ENCODE results near the gene SAMD4B.

The SAMD4B gene

DNA sequence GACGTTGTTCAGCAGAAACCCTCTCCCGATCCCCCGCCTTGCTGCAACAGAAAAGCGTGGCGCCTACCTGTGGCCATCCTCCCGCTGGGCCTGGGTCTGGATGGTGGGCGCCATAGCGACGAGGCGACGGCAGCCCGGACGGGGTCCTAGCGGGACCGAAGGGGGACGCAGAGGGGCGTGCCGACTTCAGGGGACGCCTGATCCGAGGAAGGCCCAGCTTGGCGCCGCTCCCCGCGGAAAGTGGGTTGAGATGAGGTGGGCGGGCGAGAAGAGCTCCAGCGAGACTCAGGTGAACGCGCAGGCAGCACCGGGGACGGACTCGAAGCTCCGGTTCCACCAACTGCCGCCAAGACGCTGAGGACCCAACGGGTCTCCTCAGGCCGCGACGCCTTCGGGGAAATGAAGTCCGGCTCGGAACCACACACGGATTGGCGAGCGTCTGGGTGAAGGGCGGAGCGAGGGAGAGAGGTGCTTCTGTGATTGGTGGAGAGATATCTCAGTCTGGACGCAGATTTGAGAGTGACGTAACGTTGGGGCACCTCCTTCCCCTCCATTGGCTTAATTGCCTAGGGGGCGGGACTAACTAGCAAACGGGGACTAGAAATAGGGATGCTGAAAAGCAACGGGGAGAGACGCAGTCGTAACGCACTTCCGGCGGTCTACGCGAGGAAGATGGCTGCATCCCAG lies 48.7 kb downstream of the SAMD4B start, which contains the start of the genes MED29 and PAF1:
TSS of gene MED29 (plus strand) at position 628 of the 687 bp plus-strand sequence. CDS start at position 673, 45 bp downstream.
TSS of gene PAF1 (minus strand) at position 356 of the 687 bp plus-strand sequence. CDS start at position 114, 242 bp downstream.
- peak; percentile 93 for DNase-seq (ENCODE audit: low spot score)

DNA sequence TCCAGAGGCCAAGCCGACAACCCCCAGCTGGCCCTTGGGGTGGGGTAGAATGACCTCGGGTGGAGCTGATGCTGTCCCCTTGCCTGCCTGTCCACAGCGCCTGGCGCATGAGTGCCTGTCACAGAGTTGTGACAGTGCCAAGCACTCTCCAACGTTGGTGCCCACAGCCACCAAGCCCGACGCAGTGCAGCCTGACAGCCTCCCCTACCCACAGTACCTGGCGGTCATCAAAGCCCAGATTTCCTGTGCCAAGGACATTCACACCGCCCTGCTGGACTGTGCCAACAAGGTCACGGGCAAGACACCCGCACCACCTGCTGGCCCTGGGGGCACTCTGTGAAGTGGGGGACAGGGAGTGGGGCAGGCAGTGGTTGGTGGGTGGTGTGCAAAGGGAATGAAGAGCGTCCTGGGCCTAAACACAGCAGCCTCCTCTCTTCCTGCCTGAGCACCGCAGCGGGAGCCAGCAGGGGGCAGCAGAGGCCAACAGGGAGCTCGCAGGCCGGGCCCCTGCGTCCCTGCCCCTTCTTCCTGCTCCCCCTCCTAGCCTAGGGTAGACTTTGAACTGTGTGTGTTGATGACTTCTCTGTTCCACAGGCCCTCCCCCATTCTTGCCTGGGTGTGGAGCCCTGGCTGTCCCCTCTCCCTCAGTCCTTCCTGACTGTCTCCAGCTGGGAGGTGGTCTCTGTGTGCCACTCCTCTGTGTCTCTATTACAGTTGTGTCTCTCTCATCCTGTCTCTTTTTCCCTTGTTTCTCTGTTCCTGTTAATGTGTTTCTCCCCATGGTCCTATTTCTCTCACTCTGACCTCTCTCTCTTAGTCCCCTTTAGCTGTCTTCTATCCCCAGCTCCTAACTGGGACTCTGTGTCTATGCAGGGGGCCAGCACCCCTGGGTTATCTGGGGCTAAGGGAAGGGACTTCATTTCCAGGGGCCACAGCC lies 55.4 kb downstream of the SAMD4B start:
- DNase-seq (ENCODE audit: low spot score): peak; percentile 85

DNA sequence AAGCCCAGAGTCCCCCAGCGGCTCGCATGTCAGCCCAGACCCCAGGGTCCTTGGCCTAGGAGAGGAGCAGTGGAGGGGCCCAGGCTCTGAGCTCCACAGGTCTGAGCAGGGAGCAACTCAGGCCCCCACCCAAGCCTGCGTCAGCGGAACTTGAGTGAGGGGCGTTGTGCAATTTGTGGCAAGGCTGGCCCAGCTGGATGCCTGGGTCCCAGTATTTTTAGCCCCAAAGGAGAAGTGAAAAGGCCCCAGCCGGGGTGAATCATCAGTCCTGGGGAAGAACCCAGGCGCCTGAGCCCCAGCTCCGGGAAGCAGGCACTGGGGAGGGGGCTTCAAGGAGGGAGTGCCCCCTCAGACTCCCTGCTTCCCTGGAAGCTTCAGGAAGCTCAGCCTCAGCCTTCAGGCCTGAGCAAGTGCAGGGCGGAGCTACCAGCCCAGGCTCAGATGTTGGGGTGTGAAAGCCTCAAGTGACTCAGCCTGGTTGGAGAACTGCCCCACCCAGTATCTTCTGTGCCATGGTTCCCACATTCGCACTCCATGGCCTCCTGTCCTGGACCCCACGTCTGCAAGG lies 56.2 kb downstream of the SAMD4B start:
- no peak for DNase-seq (ENCODE audit: low spot score)

DNA sequence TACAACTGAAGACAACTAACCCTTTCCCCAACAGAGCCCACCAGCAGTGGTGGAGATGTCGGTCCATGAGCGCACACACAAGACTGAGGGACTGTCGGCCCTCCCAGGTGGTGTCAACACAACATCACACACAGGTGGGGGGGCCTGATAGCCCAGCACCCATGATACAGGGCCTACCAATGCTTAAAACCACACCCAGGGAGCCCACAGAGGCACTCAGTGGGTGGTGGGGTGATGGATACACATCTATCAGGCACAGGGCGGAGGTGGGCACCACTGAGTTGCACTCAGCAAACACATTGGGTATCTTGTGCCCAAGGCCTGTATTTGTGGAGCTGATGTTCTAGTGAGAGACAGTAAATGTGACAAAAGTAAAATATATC lies 57.4 kb downstream of the SAMD4B start:
- DNase-seq (ENCODE audit: low spot score): no peak

DNA sequence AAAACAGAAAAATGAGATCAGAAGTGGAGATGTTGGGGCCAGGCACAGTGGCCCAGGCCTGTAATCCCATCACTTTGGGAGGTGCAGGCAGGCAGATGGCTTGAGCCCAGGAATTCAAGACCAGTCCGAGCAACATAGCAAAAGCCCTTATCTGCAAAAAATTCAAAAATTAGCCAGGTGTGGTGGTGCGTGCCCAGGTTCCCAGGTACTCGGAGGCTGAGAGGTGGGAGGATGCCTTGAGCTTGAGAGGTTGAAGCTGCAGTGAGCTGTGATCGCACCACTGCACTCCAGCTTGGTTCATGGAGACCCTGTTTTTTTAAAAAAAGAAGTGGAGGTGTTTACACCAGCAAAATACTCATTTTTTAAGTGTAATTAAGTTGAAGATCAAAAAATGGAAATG lies 57.8 kb downstream of the SAMD4B start:
- DNase-seq (ENCODE audit: low spot score): no peak

DNA sequence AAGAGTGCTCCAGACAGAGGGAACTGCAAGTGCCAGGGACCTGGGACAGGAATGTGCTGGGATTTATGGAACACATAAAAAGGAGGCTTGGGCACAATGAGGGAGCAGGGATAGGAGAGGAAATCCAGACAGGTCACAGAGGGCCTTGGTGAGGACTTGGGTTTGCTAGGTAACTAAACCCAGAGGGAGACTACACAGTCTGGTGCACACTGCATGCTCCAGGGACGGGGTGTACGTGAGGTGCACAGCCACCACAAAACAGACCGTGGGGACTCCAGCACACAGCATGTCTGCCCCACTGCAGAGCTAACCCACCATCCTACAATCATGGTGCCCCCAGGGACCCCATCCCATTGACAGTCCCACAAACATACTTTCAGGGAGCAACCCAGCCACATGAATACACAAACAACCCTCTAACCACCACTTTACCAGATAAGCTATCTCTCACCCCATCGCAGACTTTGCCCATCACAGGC lies 58.9 kb downstream of the SAMD4B start:
- no peak for DNase-seq (ENCODE audit: low spot score)

DNA sequence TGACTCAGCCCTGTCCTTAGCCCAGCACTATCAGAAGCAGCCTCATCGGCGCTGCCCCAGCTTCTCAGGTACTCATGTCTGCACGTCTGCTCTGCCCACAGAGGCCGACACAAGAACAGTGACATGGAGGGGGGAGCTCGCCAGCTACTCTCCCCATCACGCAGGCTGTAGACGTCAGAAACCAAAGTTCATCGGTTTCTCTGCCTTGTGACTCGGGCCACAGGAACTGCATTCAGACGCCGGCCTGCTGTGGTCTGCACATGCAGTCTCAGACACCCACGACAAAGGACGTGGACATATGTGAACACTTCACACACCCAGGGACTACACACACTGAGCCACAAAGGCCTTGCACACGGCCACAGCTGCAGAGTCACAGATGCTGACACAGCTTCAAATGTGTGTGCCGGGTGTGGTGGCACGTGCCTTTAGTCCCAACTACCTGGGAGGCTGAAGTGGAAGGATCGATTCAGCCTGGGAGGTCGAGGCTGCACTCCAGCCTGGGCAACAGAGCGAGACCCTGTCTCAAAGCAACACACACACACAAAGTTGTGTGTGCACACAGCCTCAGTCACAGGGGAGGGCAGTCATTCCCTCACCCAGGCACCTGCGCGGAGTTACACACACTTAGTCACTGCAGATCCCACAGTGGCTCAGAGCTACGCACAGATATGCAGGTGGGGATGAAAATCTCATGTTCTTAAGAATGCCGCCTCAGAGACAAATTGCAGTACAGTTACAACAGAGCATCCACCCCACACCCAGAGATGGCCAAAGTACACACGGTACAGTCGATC lies 59.5 kb downstream of the SAMD4B start:
- no peak for DNase-seq (ENCODE audit: low spot score)

DNA sequence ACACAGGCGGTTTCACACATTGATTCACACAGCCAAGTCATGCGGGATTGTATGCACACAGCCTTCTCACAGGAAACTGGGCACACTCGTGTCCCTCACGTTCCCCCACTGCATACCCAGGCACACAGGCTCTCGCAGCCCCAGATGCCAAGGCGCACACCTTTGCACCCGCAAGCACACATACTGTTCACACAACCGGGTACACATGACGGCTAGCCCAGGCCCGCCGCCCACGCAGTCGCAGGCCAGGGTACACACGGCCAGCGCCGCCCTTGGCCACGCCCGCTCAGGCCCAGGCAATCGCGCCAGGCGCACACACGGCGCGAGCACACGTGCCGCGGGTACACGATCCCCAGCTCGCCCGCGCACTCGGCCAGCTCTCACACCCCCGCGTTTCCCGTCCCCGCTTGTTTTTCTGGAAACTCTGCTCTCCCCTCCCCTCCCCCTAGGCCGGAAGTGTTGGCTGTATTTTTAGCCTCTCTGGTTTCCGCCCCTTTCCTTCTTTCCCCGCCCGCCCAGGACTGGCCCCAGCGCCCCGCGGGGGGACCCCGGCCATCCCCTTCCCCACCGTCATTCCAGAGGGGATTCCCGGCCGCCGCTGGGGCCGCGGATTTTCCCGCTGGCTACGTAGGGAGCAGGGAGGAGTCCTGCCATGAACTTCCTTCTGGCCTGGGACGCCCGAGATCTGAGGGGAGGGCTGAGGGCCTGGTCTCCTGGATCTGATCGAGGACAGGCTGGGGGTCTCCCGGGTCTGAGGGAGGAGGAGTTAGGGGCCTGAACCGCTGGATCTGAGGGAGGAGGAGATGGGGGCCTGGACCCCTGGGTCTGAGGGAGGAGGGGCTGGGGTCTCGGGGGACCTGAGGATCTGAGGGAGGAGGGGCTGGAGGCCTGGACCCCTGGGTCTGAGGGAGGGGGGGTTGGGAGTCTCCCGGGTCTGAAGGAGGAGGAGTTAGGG lies 60.4 kb downstream of the SAMD4B start:
- peak; percentile 79 for DNase-seq (ENCODE audit: low spot score)

DNA sequence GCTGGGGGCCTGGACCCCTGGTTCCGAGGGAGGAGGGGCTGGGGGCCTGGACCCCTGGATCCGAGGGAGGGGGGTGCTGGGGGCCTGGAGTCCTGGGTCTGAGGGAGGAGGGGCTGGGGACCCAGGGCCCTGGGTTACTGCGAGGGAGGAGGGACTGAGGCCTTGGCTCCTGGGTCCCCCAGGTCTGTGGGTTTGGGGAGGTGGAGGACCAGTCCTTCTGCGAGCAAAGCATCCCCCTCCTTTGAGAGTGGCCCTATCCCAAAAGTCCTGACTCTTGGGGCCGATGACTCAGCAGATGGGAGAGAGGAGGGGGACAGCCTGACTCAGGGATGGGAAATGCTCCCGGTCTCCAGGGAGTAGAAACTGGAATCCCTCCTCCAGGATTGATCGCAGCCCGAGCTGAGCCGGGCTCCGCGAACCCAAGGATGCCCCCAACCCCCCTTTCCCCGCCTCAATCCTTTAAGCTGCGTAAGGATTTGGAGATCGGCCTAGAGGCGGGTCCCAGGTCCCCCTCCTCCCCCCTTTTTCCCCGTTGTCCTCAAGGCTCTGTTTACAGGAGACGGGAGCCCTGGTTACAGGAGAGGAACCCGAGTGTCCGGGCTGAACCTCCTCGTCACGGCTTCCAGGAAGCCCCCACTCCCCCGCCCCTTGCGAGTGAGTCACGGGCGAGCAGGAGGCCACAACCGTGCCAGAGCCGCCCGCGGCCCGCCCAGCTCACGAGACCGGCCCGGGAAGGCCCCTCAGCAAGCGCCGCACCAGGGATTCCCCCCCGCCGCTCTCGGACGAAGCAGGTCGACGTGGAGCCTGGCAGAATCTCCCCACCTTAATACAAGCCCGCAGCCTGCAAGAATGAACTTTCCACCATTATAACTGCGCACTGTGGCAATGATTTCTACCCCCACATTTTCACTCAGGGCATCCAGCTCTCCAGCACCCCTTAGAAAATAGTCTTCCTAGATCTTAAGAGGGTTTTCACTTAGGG lies 61.4 kb downstream of the SAMD4B start:
- no peak for DNase-seq (ENCODE audit: low spot score)

DNA sequence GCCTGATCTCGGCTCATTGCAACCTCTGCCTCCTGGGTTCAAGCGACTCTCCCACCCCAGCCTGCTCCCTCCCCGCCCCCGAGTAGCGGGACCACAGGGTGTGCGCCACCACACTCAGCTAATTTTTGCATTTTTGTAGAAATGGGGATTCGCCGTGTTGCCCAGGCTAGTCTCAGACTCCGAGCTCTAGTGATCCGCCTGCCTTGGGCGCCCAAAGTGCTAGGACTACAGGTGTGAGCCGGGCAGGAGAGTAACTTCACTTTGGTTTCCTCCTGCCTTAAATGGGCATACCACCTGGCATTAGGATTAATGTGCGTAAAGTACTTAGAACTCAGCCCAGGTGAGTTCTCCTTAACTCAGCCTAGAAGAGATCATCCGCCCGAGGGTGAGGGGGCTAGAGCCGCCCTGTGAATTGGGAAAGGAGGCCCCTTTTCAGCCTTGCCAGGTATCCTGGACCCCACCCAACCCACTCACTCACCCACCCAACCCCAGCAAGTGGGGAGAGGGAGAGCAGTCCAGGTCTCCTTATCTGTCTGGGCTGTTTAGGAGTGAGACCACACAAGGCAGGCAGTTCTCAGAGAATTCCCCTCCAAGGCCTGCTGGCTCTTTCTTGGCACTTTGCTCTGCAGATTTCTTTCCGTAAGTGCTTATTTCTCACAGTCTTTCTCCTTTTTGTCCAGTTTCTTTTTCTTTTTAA lies 63.2 kb downstream of the SAMD4B start:
- DNase-seq (ENCODE audit: low spot score): no peak

DNA sequence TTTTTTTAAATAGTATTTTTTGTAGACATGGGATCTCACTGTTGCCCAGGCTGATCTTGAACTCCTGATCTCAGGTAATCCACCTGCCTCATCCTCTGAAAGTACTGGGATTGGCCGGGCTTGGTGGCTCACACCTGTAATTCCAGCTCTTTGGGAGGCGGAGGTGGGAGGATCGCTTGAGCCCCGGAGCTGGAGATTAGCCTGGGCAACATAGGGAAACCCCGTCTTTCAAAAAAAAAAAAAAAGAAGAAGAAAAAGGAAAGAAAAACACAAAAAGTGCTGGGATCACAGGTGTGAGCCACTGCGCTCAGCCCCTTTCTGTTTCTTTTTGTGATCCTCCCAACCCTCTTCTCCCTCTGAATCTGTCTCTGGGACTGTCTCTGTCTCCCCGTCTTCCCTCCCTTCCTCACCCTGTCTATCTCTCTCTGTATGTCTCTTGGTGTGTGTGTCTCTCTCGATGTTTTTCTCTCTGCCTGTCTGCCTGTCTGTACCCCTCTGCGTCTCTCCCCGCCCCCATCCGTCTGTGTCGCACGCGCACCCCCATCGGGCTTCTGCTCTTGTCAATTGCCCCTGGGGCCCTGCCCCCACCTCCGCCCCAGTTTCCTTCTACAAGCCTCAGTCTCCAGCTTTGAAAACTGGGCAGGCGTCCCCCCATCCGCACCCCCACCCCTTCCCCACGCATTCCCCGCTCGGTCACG lies 63.9 kb downstream of the SAMD4B start:
- no peak for DNase-seq (ENCODE audit: low spot score)

DNA sequence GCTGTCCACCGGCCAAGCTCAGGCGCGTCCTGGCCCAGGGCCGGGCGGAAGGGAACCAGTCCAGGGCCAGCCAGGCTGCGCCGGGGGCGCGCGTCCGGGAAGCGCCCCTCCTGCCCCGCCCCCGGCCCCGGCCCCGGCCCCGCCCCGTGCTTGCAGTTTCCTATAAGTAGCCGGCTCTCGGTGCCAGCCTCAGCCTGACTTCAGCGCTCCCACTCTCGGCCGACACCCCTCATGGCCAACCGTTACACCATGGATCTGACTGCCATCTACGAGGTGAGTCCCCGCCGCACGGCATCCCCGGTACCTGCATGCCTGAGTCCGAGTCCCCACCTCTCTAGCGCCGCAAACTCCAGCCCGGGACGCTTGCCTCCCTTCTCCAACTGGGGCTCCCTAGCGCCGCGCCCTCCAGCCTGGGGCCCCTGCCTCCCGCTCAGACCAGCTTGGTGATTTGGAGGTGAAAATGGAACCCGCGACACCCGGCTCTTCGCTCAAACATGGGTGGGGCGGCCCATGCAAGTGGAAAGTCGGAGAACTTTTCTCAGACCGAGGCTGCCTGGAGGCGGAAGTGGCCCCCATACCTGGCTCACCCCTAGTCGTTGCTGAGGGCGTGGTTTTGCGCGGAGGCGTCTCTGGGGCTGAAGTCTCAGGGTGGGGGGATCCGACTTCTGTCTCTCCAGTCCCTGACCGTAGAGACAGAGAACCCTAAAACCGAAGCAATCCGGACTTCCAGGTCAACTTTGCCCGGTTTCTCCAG lies 64.6 kb downstream of the SAMD4B start, which contains the start of gene ZFP36:
TSS of gene ZFP36 (plus strand) at position 192 of the 754 bp plus-strand sequence. CDS start at position 250, 58 bp downstream.
- DNase-seq (ENCODE audit: low spot score): peak; percentile 75

DNA sequence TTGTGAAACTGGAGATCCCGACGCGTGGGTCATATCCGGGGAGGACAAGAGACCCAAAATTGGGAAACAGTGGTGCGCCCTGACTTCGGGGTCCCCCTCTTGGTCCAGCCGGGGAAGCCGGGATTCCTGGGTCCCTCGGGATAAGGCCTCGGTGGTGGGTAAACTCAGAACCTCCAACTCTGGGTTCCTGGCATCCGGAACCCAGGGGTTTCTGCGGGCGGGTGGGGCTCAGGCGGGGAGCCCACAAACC lies 65.1 kb downstream of the SAMD4B start:
- no peak for DNase-seq (ENCODE audit: low spot score)

DNA sequence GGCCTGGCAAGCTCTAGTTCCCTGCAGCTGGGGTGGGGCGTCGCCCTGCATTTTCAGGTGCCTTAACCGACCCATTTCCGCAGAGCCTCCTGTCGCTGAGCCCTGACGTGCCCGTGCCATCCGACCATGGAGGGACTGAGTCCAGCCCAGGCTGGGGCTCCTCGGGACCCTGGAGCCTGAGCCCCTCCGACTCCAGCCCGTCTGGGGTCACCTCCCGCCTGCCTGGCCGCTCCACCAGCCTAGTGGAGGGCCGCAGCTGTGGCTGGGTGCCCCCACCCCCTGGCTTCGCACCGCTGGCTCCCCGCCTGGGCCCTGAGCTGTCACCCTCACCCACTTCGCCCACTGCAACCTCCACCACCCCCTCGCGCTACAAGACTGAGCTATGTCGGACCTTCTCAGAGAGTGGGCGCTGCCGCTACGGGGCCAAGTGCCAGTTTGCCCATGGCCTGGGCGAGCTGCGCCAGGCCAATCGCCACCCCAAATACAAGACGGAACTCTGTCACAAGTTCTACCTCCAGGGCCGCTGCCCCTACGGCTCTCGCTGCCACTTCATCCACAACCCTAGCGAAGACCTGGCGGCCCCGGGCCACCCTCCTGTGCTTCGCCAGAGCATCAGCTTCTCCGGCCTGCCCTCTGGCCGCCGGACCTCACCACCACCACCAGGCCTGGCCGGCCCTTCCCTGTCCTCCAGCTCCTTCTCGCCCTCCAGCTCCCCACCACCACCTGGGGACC lies 65.6 kb downstream of the SAMD4B start:
- no peak for DNase-seq (ENCODE audit: low spot score)

DNA sequence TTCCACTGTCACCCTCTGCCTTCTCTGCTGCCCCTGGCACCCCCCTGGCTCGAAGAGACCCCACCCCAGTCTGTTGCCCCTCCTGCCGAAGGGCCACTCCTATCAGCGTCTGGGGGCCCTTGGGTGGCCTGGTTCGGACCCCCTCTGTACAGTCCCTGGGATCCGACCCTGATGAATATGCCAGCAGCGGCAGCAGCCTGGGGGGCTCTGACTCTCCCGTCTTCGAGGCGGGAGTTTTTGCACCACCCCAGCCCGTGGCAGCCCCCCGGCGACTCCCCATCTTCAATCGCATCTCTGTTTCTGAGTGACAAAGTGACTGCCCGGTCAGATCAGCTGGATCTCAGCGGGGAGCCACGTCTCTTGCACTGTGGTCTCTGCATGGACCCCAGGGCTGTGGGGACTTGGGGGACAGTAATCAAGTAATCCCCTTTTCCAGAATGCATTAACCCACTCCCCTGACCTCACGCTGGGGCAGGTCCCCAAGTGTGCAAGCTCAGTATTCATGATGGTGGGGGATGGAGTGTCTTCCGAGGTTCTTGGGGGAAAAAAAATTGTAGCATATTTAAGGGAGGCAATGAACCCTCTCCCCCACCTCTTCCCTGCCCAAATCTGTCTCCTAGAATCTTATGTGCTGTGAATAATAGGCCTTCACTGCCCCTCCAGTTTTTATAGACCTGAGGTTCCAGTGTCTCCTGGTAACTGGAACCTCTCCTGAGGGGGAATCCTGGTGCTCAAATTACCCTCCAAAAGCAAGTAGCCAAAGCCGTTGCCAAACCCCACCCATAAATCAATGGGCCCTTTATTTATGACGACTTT lies 66.4 kb downstream of the SAMD4B start:
- no peak for DNase-seq (ENCODE audit: low spot score)

Data from iPS-NIHi11 (cell line).